ENCODE measurements around the gene KATNAL1.
A peak's percentile ranks its signal among the peaks of the same experiment; 100 is the strongest.
"Not testable (repeated sequence)": the region's sequence is repeated elsewhere in the genome, so short reads cannot be mapped to it uniquely, and the experiment has no call there.

Gene KATNAL1

DNA sequence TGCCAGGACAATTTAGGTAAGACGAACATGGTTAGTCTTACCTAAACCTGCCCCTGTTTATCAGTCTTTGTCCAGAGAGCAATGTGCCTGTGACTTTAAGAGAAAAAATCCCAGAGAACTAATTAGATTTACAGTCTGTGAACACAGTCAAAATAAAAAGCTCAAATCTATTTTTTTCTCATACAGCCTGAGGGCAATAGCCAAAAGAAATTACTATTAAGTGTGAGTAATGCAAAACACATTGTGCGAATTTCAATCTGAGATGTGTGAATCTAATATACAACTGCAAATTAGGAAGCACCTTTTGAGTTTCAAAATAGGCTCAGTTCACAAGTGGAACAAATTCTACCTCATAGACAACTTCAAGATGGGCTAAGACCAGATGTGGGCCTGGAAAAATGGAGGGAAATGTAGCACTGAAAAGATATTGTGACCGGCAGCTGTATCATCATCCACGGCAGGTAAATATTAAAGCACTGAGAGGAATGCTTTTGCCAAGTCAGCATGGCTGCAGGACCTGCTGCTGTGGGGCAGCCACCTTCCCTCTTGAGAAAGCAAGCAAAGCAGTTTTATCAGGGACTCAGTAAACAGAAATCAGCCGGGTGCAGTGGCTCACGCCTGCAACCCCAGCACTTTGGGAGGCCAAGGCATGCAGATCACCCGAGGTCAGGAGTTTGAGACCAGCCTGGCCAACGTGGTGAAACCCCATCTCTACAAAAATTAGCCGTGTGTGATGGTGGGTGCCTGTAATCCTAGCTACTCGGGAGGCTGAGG, 114.8 kb downstream of the KATNAL1 start:
- no peaks in the 10 kb centered on the region for H3K27me3 ChIP-seq (ENCODE audit: control insufficient read depth, insufficient read depth, low read length)
- H3K4me1 ChIP-seq (ENCODE audit: control insufficient read depth, insufficient read depth, low read length): no peaks in the 10 kb centered on the region; the same call in 1 of the 2 replicates
- no peak for DNase-seq (ENCODE audit: low read depth, low spot score)
- no peak overlapping the region for H3K27ac ChIP-seq (ENCODE audit: low read length)
- no peaks in the 10 kb centered on the region for H3K9me3 ChIP-seq (ENCODE audit: control insufficient read depth, insufficient read depth, low read length)
- no peaks in the 10 kb centered on the region for H3K36me3 ChIP-seq (ENCODE audit: control insufficient read depth, insufficient read depth, low read length)
- no CpG with 5 or more reads among the region's 10 CpGs for WGBS (ENCODE audit: insufficient coverage, insufficient read length)
- H3K4me3 ChIP-seq (ENCODE audit: low read length): no peak overlapping the region

DNA sequence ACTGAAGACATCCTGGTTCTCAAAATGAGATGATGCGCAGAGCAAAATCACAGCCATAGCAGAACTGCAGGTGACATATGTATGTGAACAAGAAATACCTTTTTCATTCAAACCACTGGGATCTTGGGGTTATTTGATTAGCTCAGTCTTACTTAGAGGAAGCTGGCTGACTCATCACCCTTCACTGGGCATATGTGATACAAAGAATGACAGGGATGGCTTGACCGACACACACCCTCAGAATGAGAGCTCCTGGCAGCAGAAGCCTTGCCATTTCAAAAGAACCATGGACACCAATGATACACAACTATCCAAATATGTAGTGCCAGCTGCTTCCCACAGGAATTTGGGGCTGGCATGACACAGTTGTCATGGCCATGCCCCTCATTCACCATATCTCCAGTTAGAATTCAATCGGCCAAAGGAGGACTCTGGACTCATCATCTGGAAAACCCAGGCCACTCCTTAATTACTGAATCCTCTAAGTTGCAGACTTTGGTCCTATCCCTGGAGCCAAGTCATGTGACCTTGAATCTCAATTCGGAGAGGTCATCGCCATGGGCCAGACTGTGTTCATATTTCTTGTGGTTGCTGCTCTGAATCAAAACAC, 115.8 kb downstream of the KATNAL1 start:
- Histone ChIP-seq H3K4me1 (ENCODE audit: control insufficient read depth, insufficient read depth, low read length) (no peaks in the 10 kb centered on the region; the same call in 1 of the 2 replicates), H3K27ac (ENCODE audit: low read length) (no peak overlapping the region), H3K27me3 (ENCODE audit: control insufficient read depth, insufficient read depth, low read length) (no peaks in the 10 kb centered on the region), H3K36me3 (ENCODE audit: control insufficient read depth, insufficient read depth, low read length) (no peaks in the 10 kb centered on the region), H3K4me3 (ENCODE audit: low read length) (no peak overlapping the region), H3K9me3 (ENCODE audit: control insufficient read depth, insufficient read depth, low read length) (no peaks in the 10 kb centered on the region)
- DNase-seq (ENCODE audit: low read depth, low spot score): no peak
- WGBS (ENCODE audit: insufficient coverage, insufficient read length): no CpG with 5 or more reads among the region's 5 CpGs

DNA sequence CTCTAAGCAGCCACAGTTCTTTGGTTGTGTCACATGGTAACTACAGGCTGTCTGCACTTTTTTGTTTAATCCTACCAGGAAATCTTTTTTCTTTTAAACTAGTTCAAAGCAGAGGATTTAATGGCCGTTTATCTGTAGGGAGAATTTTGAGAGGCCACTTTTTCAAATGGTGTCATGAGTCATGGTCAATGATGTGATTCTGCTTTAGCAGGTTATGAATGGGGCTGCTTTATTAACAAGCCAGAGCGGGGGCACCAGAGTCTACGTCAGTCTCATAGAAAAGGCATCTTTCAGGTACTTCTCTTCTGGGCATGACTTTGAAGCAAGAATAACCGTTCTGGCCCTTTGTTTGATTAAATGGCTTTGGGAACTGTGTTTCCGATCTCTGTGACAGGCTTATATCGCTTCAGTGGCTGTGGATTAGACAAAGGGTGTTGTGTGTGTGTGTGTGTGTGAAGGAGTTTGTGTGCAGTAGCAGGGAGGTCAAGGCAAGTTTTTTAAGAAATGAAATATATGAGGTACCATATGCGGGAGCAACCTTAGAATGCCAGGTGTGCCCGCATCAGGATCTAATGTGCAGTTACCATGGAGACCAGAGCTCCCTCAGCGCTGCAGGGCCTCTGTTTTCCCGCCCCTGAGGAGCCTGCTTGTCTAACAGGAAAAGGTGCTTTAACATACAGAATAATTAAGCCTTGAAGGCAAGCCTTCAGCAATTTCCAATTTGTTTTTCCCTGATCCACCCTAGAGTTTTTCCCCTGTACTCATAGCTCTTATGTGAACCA, 120.5 kb downstream of the KATNAL1 start:
- Histone ChIP-seq H3K36me3 (ENCODE audit: control insufficient read depth, insufficient read depth, low read length) (no peaks in the 10 kb centered on the region), H3K27me3 (ENCODE audit: control insufficient read depth, insufficient read depth, low read length) (no peaks in the 10 kb centered on the region), H3K4me3 (ENCODE audit: low read length) (no peak overlapping the region), H3K9me3 (ENCODE audit: control insufficient read depth, insufficient read depth, low read length) (no peaks in the 10 kb centered on the region), H3K4me1 (ENCODE audit: control insufficient read depth, insufficient read depth, low read length) (no peaks in the 10 kb centered on the region), H3K27ac (ENCODE audit: low read length) (no peak overlapping the region)
- DNase-seq (ENCODE audit: low read depth, low spot score): no peak
- WGBS (ENCODE audit: insufficient coverage, insufficient read length): no CpG with 5 or more reads among the region's 10 CpGs

- H3K27me3 ChIP-seq (ENCODE audit: control insufficient read depth, insufficient read depth, low read length): no peaks in the 10 kb centered on the region
- DNase-seq (ENCODE audit: low read depth, low spot score): peak; percentile 31
- no peaks in the 10 kb centered on the region for H3K4me1 ChIP-seq (ENCODE audit: control insufficient read depth, insufficient read depth, low read length)
- WGBS (ENCODE audit: insufficient coverage, insufficient read length): 100% methylated on average over 2 of the region's 13 CpGs
- H3K36me3 ChIP-seq (ENCODE audit: control insufficient read depth, insufficient read depth, low read length): no peaks in the 10 kb centered on the region
- H3K4me3 ChIP-seq (ENCODE audit: low read length): no peak overlapping the region
- no peak overlapping the region for H3K27ac ChIP-seq (ENCODE audit: low read length)
- no peaks in the 10 kb centered on the region for H3K9me3 ChIP-seq (ENCODE audit: control insufficient read depth, insufficient read depth, low read length)
These were observed 125.3 kb downstream of the KATNAL1 start for GRCh38 chr13:30181888-30182651.

GRCh38 chr13:30179597-30180276, 127.6 kb downstream of the KATNAL1 start:
- DNase-seq (ENCODE audit: low read depth, low spot score): no peak
- H3K27ac ChIP-seq (ENCODE audit: low read length): no peak overlapping the region

DNA sequence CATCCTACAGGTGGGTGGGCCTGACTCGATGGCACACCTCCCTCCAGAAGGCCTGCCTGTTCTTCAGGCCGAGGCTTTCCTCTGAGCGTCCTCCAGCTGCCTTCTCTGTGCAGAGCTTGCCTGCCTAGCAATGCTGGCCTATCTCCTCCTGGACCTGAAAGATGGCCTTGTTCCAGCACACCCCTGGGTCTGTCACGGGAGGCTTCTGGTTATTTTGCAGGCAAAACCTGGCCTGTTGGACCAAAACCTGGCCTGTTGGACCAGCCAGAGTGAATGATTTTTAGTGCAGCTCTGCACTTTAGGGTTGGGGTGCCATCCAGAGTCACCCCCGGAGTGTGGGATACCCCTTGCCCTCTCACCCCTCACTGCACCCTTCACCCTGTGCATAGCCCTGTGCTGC, 128.4 kb downstream of the KATNAL1 start:
- no peak for DNase-seq (ENCODE audit: low read depth, low spot score)
- Histone ChIP-seq H3K27me3 (ENCODE audit: control insufficient read depth, insufficient read depth, low read length) (no peaks in the 10 kb centered on the region), H3K36me3 (ENCODE audit: control insufficient read depth, insufficient read depth, low read length) (no peaks in the 10 kb centered on the region), H3K4me3 (ENCODE audit: low read length) (no peak overlapping the region), H3K9me3 (ENCODE audit: control insufficient read depth, insufficient read depth, low read length) (no peaks in the 10 kb centered on the region), H3K4me1 (ENCODE audit: control insufficient read depth, insufficient read depth, low read length) (no peaks in the 10 kb centered on the region), H3K27ac (ENCODE audit: low read length) (no peak overlapping the region)
- whole genome bisulfite sequencing (ENCODE audit: insufficient coverage, insufficient read length): no CpG with 5 or more reads among the region's 5 CpGs

More at GRCh38 chr13:30179597-30180276, 127.6 kb downstream of the KATNAL1 start:
- no peaks in the 10 kb centered on the region for H3K9me3 ChIP-seq (ENCODE audit: control insufficient read depth, insufficient read depth, low read length)
- no peak overlapping the region for H3K4me3 ChIP-seq (ENCODE audit: low read length)
- WGBS (ENCODE audit: insufficient coverage, insufficient read length): no CpG with 5 or more reads among the region's 2 CpGs
- no peaks in the 10 kb centered on the region for H3K36me3 ChIP-seq (ENCODE audit: control insufficient read depth, insufficient read depth, low read length)
- H3K27me3 ChIP-seq (ENCODE audit: control insufficient read depth, insufficient read depth, low read length): no peaks in the 10 kb centered on the region
- H3K4me1 ChIP-seq (ENCODE audit: control insufficient read depth, insufficient read depth, low read length): no peaks in the 10 kb centered on the region

DNA sequence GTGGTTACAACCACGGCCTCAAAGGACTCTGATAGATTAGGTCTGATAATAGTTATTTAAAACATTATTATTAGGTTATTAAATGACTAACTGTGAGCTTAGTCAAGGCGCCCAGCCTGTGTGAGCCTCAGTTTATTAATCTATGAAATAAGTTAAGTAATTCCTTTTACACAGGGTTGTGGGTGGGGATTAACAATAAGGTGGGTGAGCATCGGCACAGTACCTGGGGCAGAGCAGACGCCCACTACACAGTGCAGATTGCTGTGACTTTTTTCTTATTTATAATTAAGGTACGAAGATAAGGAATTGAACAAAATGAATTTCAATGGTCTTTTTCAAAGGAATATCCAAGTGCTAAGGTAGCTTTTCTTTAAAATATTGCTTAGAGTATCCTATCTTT, 132.2 kb downstream of the KATNAL1 start:
- H3K36me3 ChIP-seq (ENCODE audit: control insufficient read depth, insufficient read depth, low read length): no peaks in the 10 kb centered on the region
- H3K27me3 ChIP-seq (ENCODE audit: control insufficient read depth, insufficient read depth, low read length): no peaks in the 10 kb centered on the region
- H3K4me3 ChIP-seq (ENCODE audit: low read length): no peak overlapping the region
- no peak overlapping the region for H3K27ac ChIP-seq (ENCODE audit: low read length)
- no peak for DNase-seq (ENCODE audit: low read depth, low spot score)
- no peaks in the 10 kb centered on the region for H3K9me3 ChIP-seq (ENCODE audit: control insufficient read depth, insufficient read depth, low read length)
- WGBS (ENCODE audit: insufficient coverage, insufficient read length): no CpG with 5 or more reads among the region's 5 CpGs
- peaks cover 2% of the 10 kb centered on the region; the same call in 1 of the 2 replicates for H3K4me1 ChIP-seq (ENCODE audit: control insufficient read depth, insufficient read depth, low read length)

DNA sequence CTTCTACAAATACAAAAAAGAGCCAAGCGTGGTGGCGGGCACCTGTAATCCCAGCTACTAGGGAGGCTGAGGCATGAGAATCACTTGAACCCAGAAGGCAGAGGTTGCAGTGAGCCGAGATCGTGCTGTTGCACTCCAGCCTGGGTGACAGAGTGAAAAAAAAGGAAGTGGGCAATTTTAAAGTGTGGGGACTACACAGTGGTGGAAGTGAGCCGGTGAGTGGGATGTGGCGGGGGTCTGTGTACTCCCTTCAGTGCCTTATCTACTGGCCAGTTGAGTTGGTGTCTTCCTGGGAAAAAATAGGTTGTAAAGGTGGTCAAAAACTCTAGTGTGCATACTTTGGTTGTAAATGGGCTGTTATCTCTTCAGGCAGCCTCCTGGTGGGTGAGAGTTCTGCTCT, 133.1 kb downstream of the KATNAL1 start:
- DNase-seq (ENCODE audit: low read depth, low spot score); H3K9me3 ChIP-seq (ENCODE audit: control insufficient read depth, insufficient read depth, low read length); H3K36me3 ChIP-seq (ENCODE audit: control insufficient read depth, insufficient read depth, low read length); H3K27ac ChIP-seq (ENCODE audit: low read length); H3K4me1 ChIP-seq (ENCODE audit: control insufficient read depth, insufficient read depth, low read length); H3K4me3 ChIP-seq (ENCODE audit: low read length); H3K27me3 ChIP-seq (ENCODE audit: control insufficient read depth, insufficient read depth, low read length): not testable (repeated sequence)
- WGBS (ENCODE audit: insufficient coverage, insufficient read length): no CpG with 5 or more reads among the region's 6 CpGs

GRCh38 chr13:30173303-30173610, 134.1 kb downstream of the KATNAL1 start:
- WGBS (ENCODE audit: insufficient coverage, insufficient read length): no CpG with 5 or more reads among the region's 5 CpGs

More at GRCh38 chr13:30173303-30173610, 134.1 kb downstream of the KATNAL1 start:
- Histone ChIP-seq H3K4me3 (ENCODE audit: low read length) (no peak overlapping the region), H3K27me3 (ENCODE audit: control insufficient read depth, insufficient read depth, low read length) (no peaks in the 10 kb centered on the region), H3K27ac (ENCODE audit: low read length) (no peak overlapping the region), H3K36me3 (ENCODE audit: control insufficient read depth, insufficient read depth, low read length) (no peaks in the 10 kb centered on the region), H3K9me3 (ENCODE audit: control insufficient read depth, insufficient read depth, low read length) (no peaks in the 10 kb centered on the region), H3K4me1 (ENCODE audit: control insufficient read depth, insufficient read depth, low read length) (peaks cover 2% of the 10 kb centered on the region; the same call in 1 of the 2 replicates)
- no peak for DNase-seq (ENCODE audit: low read depth, low spot score)

Measured in iPS DF 6.9 (cell line).